Neural progenitor cell (in vitro differentiated cells): ENCODE data around the gene TULP1.

Source experiments
- CTCF ChIP-seq: fragments of 200-600 bp; sonication (generic); IDR thresholded peaks from 2 replicates; pipeline ENCODE4 v1.5.1; 2017; ENCODE audit warnings: antibody characterized with exemption, mild to moderate bottlenecking
- EZH2 ChIP-seq: fragments of 200-600 bp; sonication (generic); IDR thresholded peaks from 2 replicates; pipeline ENCODE4 v1.6.1; 2017; ENCODE audit warnings: antibody characterized with exemption, mild to moderate bottlenecking, moderate library complexity

- TF ChIP-seq EZH2 = no peak
- TF ChIP-seq CTCF = no peak
These were observed 39.4 kb downstream of the TULP1 start for GRCh38 chr6:35473075-35473849.
